Ramos (cell line): Measurements from ENCODE around the gene MYO7B.

ENCODE experiments used
- in situ Hi-C: fragments of 300-500 bp; cut with MboI; formaldehyde crosslinking; loops from one replicate; pipeline ENCODE4 v1.14.3; 2022; ENCODE audit warnings: low sequenced_read_pairs; ENCODE audit not compliant: unreplicated experiment

MYO7B gene

GRCh38 chr2:127670957-127671290 is 135.4 kb downstream of the MYO7B start:
- in situ Hi-C loops = no loop called here

- in situ Hi-C loops = no loop called here
Measured at GRCh38 chr2:127671557-127672302, 136.2 kb downstream of the MYO7B start.

DNA sequence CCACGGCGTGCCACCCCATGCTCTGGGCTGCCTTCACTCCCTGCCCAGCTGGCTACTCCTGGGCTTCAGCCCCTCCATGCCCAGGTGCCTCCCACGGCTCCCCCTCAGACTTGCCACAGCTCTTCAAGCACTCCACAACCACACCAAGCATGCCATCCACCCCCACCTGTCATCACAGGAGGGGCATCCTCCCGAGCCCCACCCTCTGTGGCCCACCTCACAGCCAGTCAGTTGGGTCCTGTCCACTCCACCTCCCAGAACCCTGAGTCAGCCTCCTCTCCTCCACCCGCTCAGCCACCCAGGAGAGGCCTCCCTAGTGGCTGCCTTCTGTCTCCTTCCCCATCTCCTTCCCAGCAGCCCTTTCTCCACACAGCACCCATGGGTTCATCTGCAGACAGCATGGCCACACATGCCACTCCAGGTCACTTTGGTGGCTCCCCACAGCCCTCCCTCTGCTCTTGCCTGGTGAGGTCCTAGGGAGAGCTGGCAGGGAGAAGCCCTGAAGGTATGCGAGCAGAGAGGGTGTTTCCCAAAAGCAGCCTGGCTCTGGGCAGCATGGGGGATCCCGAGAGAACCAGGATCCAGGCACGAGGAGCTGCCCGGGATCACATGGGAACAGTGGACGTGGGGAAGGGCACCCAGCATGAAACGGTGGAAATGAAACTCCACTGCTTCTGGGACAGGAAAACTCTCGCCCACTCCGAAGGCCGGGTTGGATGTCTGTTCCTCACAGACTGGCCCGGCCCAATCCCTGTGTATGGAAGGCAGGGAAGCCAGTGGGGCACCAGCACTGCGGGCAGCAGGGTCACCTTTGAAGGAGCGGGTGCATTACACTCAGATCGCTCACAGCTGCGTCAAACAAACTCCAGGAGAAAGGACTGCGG is 137.1 kb downstream of the MYO7B start:
- in situ Hi-C loops = no loop called here

DNA sequence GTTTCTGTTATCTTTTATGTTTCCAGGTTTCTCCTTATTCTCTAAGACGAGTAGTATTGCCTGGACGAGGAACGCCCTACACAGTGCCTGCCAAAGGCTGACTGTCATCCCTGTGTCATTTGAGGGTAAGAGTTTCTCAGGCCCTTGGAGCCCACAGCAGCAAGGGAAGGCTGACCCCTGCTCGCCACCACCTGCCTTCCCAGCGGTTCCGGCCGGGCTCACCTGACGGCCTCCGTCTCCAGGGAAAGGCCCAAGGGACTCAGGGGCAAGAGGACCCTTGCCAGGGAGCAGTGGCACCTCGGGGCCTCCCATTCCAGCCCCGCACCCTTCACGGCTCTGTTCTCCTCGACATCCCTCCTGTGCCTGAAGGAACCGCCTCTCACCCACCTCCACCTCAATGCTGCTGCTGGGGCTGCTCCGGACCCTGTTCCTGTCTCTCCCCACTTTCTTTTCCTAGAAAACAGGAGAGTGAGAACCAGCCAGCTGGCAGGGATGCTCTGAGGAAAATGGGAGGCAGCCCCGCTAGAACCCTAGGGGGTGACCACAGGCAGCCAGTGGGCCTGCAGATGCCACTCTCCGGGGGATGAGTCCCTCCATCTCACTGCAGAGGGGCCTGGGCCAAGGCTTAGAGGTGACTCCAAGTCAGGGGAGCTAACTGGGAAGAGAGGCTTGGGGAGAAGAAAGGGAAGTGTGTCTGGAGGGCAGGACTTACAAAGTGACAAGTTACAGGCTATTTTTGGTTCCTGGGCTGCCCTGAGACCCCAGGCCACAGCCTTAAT is 138.0 kb downstream of the MYO7B start:
- in situ Hi-C loops = no loop called here

DNA sequence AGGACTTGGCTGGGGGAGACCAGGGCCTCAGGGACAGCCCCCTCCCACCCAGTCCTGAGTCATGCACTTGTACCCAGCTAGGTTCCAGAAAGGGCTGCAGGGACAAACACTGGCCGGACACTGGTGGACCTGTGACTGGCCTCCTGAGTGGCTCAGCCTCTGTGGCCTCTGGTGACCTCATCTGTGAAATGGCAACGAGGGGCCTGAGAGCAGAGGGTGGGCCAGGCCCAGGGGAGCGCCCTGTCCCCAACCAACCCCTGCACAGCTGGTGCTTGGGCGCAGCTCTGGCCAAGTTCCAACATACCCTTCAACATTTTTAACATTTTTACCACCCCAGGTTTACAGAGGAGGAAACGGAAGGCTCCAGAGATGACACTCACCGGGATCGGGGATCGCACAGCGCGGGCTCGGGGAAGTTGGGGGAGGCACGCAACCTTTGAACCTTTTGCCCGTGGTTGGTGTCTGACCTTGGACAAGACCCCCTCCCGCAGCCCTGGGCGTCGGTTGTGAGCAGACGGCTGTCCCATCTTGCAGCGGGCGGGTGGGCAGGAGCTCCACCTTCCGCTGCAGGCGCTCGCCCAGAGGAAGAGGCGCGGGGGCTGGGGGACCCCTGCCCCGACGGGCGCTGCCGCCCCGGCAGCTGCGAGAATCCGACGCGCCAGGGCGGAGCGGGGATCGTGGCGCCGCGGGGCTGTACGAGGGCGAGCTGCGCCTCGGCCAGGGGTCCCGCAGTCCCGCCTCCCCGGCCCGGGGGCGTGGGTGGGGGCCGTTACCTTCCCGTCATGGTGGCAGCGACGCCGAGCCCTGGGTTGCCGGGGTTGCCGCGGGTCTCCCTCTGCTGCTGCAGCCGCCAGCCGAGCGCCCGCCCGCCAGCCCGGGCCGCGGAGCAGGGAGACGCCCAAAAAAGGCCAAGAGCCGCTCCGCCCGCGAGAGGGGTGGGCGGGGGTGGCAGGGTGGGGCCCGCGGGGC is 139.0 kb downstream of the MYO7B start:
- in situ Hi-C loops = no loop called here

GRCh38 chr2:127675331-127676261 is 140.1 kb downstream of the MYO7B start, which contains the start of gene LIMS2:
Gene LIMS2 (minus strand): TSS chr2:127675530. CDS start chr2:127675024, 506 bp downstream.
- in situ Hi-C loops = no loop called here

DNA sequence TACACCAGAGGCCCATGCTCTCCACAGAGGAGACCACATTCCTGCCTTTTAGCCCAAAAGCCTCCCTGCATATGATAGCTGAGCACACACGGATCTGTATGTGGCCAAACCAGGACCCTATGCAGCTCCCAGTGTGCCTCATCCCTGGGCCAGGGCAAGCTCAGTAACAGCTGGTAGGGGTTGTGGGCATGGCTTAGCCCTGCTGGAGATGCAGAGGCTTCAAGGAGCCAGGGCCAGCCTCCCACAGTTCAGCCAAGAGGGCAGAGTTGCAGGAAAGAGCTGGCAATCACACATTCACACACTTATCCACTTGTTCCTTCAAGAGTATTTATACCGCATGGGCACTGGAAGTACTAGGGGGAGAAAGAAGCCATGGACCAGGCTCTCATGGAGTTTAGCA is 141.4 kb downstream of the MYO7B start:
- in situ Hi-C loops = no loop called here

- in situ Hi-C loops = no loop called here
Measured at GRCh38 chr2:127678531-127678930, 143.0 kb downstream of the MYO7B start.

DNA sequence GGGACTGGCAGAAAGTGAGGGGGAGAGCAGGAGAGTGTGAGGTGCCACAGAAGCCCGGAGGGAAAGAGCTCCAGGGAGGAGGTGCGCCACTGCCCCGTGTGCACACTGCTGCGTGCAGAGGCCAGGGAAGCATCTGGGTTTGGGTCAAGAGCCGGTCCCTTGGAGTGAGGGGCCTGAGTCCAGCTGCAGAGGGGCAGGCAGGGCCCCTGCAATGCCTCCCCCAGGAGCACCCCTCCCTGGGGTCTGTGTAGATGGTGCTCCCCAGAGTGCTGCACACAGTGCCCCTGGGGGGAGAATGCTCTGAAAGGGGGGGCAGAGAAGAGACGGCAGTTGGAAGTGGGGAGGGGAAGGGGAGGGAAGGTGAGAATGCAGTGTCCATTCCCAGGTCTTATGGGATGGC is 143.5 kb downstream of the MYO7B start:
- in situ Hi-C loops = no loop called here

- in situ Hi-C loops = no loop called here
Measured at GRCh38 chr2:127679680-127680361, 144.3 kb downstream of the MYO7B start.

DNA sequence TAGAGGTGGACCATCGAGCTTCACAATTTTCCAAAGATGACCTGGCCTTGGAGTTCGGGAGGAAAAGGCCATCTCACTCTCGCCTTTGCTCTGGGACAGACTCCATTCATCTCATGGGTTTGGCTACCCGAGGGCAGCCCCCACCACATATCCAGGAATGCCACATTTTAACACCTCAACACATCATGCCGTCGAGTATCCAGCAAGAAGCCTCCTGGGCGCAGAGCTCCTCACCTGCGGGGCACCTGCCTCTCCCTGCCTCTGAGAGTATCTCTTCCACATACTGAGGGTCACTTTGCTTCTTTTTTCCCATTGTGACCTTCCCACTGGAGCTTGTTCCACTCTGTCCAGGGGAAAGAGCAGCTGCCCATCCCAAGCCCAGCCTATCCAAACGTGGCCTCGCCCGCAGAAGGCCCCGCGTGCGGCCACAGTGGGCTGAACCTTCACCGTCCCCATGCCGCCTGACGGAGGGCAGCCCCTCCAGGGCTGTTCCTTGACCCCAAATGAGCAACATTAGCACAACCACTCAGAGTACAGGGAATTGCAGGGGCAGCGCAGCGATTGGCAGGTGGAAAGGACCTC is 145.3 kb downstream of the MYO7B start:
- in situ Hi-C loops = no loop called here

DNA sequence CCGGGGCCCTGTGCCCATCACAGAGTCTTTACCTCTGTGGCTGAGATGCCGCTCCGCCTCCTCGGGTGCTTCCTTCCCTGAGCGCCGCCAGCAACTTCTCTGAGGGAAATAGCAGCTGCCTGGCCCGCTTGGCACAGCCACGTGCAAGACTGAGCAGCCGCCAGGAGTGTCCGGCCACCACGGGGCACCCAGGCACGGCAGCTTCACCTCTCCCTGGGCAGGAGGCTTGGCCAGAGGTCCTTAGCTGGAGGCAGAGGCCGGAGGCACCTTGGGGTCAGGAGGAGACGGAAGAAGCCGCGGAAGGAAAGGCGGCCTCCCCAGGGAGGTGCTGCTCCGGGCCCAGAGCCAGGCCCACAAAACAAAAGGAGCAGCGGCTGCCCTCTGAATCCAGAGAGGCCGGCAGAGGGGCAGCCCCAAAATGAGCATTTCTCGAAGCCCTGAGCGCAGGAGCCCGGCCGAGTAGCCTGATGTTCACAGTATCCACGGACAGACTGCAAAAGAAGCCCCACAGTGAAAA is 145.9 kb downstream of the MYO7B start:
- in situ Hi-C loops = no loop called here

- in situ Hi-C loops = no loop called here
Measured at GRCh38 chr2:127681976-127682857, 146.7 kb downstream of the MYO7B start.

- in situ Hi-C loops = no loop called here
Measured at GRCh38 chr2:127683056-127683455, 147.6 kb downstream of the MYO7B start.

GRCh38 chr2:127683757-127684156 is 148.3 kb downstream of the MYO7B start:
- in situ Hi-C loops = no loop called here

DNA sequence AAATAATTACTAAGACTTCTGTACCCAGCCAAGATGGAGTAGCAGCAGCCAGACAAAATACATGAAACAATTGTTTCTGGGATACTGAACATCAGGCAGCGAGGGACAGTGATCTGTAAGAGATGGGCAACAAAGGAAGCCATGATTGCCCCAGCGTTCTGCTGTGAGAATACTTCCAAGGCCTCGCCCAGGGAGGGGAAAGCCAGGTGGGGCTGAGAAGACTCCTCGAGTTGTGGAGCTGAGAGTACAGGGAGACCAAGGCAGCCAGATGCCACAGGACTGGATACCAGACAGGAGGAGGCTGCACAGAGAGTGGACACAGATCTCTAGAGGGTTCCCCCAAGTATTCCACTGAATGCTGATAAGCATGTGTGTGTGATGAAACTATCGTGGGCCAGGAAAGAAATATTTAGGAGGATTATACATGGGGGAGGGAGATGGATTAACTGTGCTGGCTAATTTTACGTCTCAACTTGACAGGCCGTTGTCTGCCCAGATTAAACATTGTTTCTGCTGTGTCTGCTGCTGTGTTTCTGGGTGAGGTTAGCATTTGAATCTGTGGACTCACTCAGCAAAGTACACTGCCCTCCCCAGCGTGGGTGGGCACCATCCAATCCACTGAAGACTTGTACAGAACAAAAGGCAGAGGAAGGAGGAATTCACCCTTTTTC is 150.1 kb downstream of the MYO7B start:
- in situ Hi-C loops = no loop called here
